RWPE2 (cell line): Measurements from ENCODE around the gene GDPGP1.
A peak's percentile ranks its signal among the peaks of the same experiment; 100 is the strongest.

Experiments used
- ATAC-seq: fragments of 200-7000 bp; cut with Tn5 transposase; 3 replicates; pipeline ENCODE4 v1.9.1; 2021; ENCODE audit warnings: low read depth
- DNase-seq: peaks from one replicate; pipeline ENCODE4 v3.0.0-alpha.2; 2020; ENCODE audit warnings: low spot score
- H3K27ac ChIP-seq: fragments of 450-650 bp; 2 replicates; pipeline ENCODE4 v1.5.1; 2017; ENCODE audit warnings: mild to moderate bottlenecking; ENCODE audit not compliant: poor library complexity, severe bottlenecking
- H3K27me3 ChIP-seq: fragments of 250-450 bp; sonication (Bioruptor Pico); 2 replicates; pipeline ENCODE4 v1.5.1; 2021; ENCODE audit warnings: mild to moderate bottlenecking, moderate library complexity; ENCODE audit not compliant: insufficient read depth, poor library complexity, severe bottlenecking
- H3K36me3 ChIP-seq: fragments of 250-450 bp; sonication (Bioruptor Pico); 2 replicates; pipeline ENCODE4 v1.5.1; 2020; ENCODE audit warnings: low read depth, mild to moderate bottlenecking, moderate library complexity
- H3K4me1 ChIP-seq: fragments of 250-450 bp; sonication (Bioruptor Pico); 2 replicates; pipeline ENCODE4 v1.5.1; 2021; ENCODE audit warnings: mild to moderate bottlenecking, moderate library complexity; ENCODE audit not compliant: insufficient read depth, poor library complexity, severe bottlenecking
- H3K4me3 ChIP-seq: fragments of 250-450 bp; sonication (Bioruptor Pico); 2 replicates; pipeline ENCODE4 v1.5.1; 2021; ENCODE audit warnings: mild to moderate bottlenecking, moderate library complexity; ENCODE audit not compliant: severe bottlenecking
- H3K9me3 ChIP-seq: fragments of 250-450 bp; sonication (Bioruptor Pico); 2 replicates; pipeline ENCODE4 v1.5.1; 2021; ENCODE audit warnings: mild to moderate bottlenecking, moderate library complexity; ENCODE audit not compliant: severe bottlenecking
- CTCF ChIP-seq: fragments of 450-650 bp; IDR thresholded peaks from one replicate; pipeline ENCODE4 v1.5.1; 2017; ENCODE audit warnings: mild to moderate bottlenecking, moderate library complexity; ENCODE audit not compliant: poor library complexity, severe bottlenecking

GDPGP1 gene

GRCh38 chr15:90264671-90265070 lies 30.7 kb downstream of the GDPGP1 start:
- no peak for DNase-seq
- peak overlapping the region; percentile 79 for H3K27ac ChIP-seq
- H3K36me3 ChIP-seq, result peaks cover 29% of the 10 kb centered on the region
- no peaks in the 10 kb centered on the region for H3K27me3 ChIP-seq
- peak overlapping the region; percentile 87 for H3K4me3 ChIP-seq
- H3K9me3 ChIP-seq, result no peaks in the 10 kb centered on the region
- H3K4me1 ChIP-seq, result peaks cover 31% of the 10 kb centered on the region
- ATAC-seq, result peak; percentile 11
- TF ChIP-seq CTCF, result no peak

GRCh38 chr15:90265271-90266060 lies 31.5 kb downstream of the GDPGP1 start, which contains the start of gene NGRN:
Gene NGRN (plus strand): TSS chr15:90265672. CDS start chr15:90265713, 41 bp downstream.
- ATAC-seq, result peak; percentile 81
- peak within 1 kb of the TSS; percentile 87 for H3K4me3 ChIP-seq
- no peaks in the 10 kb centered on the region for H3K9me3 ChIP-seq
- H3K27me3 ChIP-seq, result no peaks in the 10 kb centered on the region
- peak; percentile 94 for DNase-seq
- peaks cover 31% of the 10 kb centered on the region for H3K4me1 ChIP-seq
- TF ChIP-seq CTCF, result no peak
- peak within 1 kb of the TSS; percentile 79 for H3K27ac ChIP-seq
- H3K36me3 ChIP-seq, result peaks cover 37% of the 10 kb centered on the region

GRCh38 chr15:90266061-90266431 lies 32.0 kb downstream of the GDPGP1 start:
- TF ChIP-seq CTCF, result no peak
- H3K4me3 ChIP-seq, result peak overlapping the region; percentile 87
- no peaks in the 10 kb centered on the region for H3K27me3 ChIP-seq
- H3K4me1 ChIP-seq, result peaks cover 31% of the 10 kb centered on the region
- H3K27ac ChIP-seq, result peak overlapping the region; percentile 79
- no peaks in the 10 kb centered on the region for H3K9me3 ChIP-seq
- ATAC-seq (peak; percentile 38), DNase-seq (no peak)
- peaks cover 43% of the 10 kb centered on the region for H3K36me3 ChIP-seq

- Histone ChIP-seq H3K4me3 (peak overlapping the region; percentile 87), H3K27ac (peak overlapping the region; percentile 79), H3K36me3 (peaks cover 47% of the 10 kb centered on the region), H3K4me1 (peaks cover 29% of the 10 kb centered on the region), H3K9me3 (no peaks in the 10 kb centered on the region), H3K27me3 (no peaks in the 10 kb centered on the region)
- ATAC-seq (no peak), DNase-seq (no peak)
- TF ChIP-seq CTCF, result no peak
These were observed 32.5 kb downstream of the GDPGP1 start for GRCh38 chr15:90266485-90266884.

- H3K27me3 ChIP-seq, result no peaks in the 10 kb centered on the region
- H3K4me3 ChIP-seq, result no peak overlapping the region
- H3K4me1 ChIP-seq, result peaks cover 20% of the 10 kb centered on the region
- no peak for TF ChIP-seq CTCF
- DNase-seq, result no peak
- H3K9me3 ChIP-seq, result no peaks in the 10 kb centered on the region
- H3K36me3 ChIP-seq, result peaks cover 66% of the 10 kb centered on the region
- H3K27ac ChIP-seq, result no peak overlapping the region
- ATAC-seq, result no peak
These were observed 34.4 kb downstream of the GDPGP1 start for GRCh38 chr15:90268415-90268814.
